HEK293T (cell line): Measurements from ENCODE around the gene FKBP7.

Experiments used
- ARNT ChIP-seq: fragments of 450-650 bp; IDR thresholded peaks from 2 replicates; pipeline ENCODE4 v1.6.1; 2017; ENCODE audit warnings: mild to moderate bottlenecking
- BHLHE40 ChIP-seq: fragments of 450-650 bp; IDR thresholded peaks from 2 replicates; pipeline ENCODE4 v1.6.1; 2016; ENCODE audit warnings: mild to moderate bottlenecking, moderate library complexity, borderline replicate concordance
- FOXA1 ChIP-seq: fragments of 450-650 bp; IDR thresholded peaks from 2 replicates; pipeline ENCODE4 v1.6.1; 2016; ENCODE audit warnings: mild to moderate bottlenecking
- HDGF ChIP-seq: fragments of 450-650 bp; IDR thresholded peaks from 2 replicates; pipeline ENCODE4 v1.6.1; 2017; ENCODE audit warnings: antibody characterized with exemption, borderline replicate concordance

- TF ChIP-seq FOXA1 (no peak), BHLHE40 (no peak), HDGF (no peak), ARNT (no peak)
Measured at GRCh38 chr2:178473931-178474330, 4.5 kb downstream of the FKBP7 start.
